HEK293 (cell line): ENCODE results near the gene PDE6H.

Experiments
- ZNF2 ChIP-seq: fragments of 450-650 bp; formaldehyde crosslinking; IDR thresholded peaks from 2 replicates; pipeline ENCODE4 v1.5.1; 2016; ENCODE audit warnings: missing biosample characterization, missing genetic modification characterization
- ZNF558 ChIP-seq: fragments of 450-650 bp; formaldehyde crosslinking; IDR thresholded peaks from 2 replicates; pipeline ENCODE4 v1.5.1; 2016; ENCODE audit warnings: missing biosample characterization, missing genetic modification characterization
- ZNF561 ChIP-seq: fragments of 450-650 bp; IDR thresholded peaks from 2 replicates; pipeline ENCODE4 v1.5.1; 2018; ENCODE audit warnings: missing biosample characterization, missing genetic modification characterization, borderline replicate concordance
- ZNF792 ChIP-seq: fragments of 450-650 bp; formaldehyde crosslinking; IDR thresholded peaks from 2 replicates; pipeline ENCODE4 v1.5.1; 2016; ENCODE audit warnings: missing biosample characterization, missing genetic modification characterization
- TF ChIP-seq, protein P1 (sequence below): fragments of 450-650 bp; formaldehyde crosslinking; IDR thresholded peaks from 2 replicates; pipeline ENCODE4 v1.5.1; 2016; ENCODE audit warnings: missing biosample characterization, missing genetic modification characterization
- TF ChIP-seq, protein P2 (sequence below): fragments of 450-650 bp; formaldehyde crosslinking; IDR thresholded peaks from 2 replicates; pipeline ENCODE4 v1.5.1; 2016; ENCODE audit warnings: missing biosample characterization, missing genetic modification characterization

DNA sequence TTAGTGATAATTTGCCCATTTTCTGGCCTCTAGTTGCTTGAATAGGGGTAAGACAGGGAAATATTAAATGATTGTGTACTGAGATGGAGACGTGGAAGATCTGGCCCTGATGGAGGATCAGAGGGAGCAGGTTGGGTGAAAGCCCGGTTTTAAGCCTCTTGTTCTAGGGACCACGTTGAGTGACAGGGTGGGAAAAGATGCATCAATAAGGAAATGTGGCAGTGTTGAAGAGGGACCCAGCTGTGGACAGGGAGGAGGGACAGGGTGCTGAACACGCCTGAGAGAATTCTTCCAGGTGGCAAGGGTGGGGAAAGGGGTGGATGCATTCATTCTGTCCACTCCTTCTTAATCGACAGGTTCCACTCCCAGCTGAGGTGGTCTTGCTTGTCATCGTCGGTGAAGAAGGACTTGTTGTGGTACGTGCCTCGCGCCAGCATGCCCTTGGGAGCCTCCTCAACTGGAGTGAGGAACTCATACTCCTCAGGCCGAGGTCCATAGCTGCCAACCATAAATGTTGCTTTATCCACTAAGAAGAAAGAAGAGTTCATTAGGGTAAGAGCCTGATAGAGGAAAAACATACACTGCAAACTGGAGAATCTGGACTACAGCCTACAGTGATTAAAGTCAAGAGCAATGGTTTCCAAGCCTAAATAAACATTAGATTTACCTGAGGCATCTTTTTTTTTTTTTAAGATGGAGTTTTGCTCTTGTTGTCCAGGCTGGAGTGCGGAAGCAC is 30.5 kb upstream of the PDE6H start:
- TF ChIP-seq ZNF792 (tag by site-specific recombination), result no peak
- TF ChIP-seq, protein P1, sequence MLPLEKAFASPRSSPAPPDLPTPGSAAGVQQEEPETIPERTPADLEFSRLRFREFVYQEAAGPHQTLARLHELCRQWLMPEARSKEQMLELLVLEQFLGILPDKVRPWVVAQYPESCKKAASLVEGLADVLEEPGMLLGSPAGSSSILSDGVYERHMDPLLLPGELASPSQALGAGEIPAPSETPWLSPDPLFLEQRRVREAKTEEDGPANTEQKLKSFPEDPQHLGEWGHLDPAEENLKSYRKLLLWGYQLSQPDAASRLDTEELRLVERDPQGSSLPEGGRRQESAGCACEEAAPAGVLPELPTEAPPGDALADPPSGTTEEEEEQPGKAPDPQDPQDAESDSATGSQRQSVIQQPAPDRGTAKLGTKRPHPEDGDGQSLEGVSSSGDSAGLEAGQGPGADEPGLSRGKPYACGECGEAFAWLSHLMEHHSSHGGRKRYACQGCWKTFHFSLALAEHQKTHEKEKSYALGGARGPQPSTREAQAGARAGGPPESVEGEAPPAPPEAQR (tag by site-specific recombination), result no peak
- no peak for TF ChIP-seq ZNF561 (tag by site-specific recombination)
- TF ChIP-seq ZNF2 (tag by site-specific recombination), result no peak
- no peak for TF ChIP-seq ZNF558
- TF ChIP-seq, protein P2, sequence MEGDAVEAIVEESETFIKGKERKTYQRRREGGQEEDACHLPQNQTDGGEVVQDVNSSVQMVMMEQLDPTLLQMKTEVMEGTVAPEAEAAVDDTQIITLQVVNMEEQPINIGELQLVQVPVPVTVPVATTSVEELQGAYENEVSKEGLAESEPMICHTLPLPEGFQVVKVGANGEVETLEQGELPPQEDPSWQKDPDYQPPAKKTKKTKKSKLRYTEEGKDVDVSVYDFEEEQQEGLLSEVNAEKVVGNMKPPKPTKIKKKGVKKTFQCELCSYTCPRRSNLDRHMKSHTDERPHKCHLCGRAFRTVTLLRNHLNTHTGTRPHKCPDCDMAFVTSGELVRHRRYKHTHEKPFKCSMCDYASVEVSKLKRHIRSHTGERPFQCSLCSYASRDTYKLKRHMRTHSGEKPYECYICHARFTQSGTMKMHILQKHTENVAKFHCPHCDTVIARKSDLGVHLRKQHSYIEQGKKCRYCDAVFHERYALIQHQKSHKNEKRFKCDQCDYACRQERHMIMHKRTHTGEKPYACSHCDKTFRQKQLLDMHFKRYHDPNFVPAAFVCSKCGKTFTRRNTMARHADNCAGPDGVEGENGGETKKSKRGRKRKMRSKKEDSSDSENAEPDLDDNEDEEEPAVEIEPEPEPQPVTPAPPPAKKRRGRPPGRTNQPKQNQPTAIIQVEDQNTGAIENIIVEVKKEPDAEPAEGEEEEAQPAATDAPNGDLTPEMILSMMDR (tag by site-specific recombination), result no peak
